B cell (primary cell): ENCODE measurements around the gene HOXC9. TPM values are rescaled to one million over a fixed set of nuclear protein-coding genes. Genes with fewer than 3 reads are reported as not detected.
A peak's percentile ranks its signal among the peaks of the same experiment; 100 is the strongest.

Experiments used
- ATAC-seq: fragments of 200-7000 bp; cut with Tn5 transposase; one replicate; pipeline ENCODE4 v1.10.0; 2021; ENCODE audit warnings: low read depth, mild to moderate bottlenecking, moderate number of reproducible peaks, moderate library complexity
- CTCF ChIA-PET: fragments of 350-600 bp; sonication (Branson Sonifier 250); formaldehyde crosslinking; loops from one replicate; lab custom pipeline; 2021; ENCODE audit warnings: antibody characterized with exemption, inconsistent platforms; lab: Charles Lee
- POLR2A ChIA-PET: fragments of 350-600 bp; sonication (Branson Sonifier 250); formaldehyde crosslinking; loops from one replicate; lab custom pipeline; 2021; ENCODE audit warnings: antibody characterized with exemption; lab: Charles Lee
- DNase-seq: peaks from one replicate; pipeline ENCODE4 v3.0.0; 2013
- H2AFZ ChIP-seq: 2 replicates; pipeline ENCODE4 v1.6.1; 2012; ENCODE audit warnings: mild to moderate bottlenecking, low read depth, low read length; ENCODE audit not compliant: insufficient read depth, poor library complexity, severe bottlenecking
- H3K27ac ChIP-seq, 2 donors: 1 replicate in 1 of 2; 2 replicates in 1 of 2; pipeline ENCODE4 v1.5.1; 2012 to 2013; ENCODE audit warnings: low read length in 2 of 2, mild to moderate bottlenecking in 2 of 2, moderate library complexity in 1 of 2
- H3K27me3 ChIP-seq, 4 experiments: fragments of 200-600 bp in 1 of 4; sonication (generic) in 1 of 4; replicated peaks in 1 of 4; 1 replicate in 2 of 4; 2 replicates in 2 of 4; pipeline versions ENCODE4 v1.6.1 to v1.7.0; 2013 to 2016; ENCODE audit warnings: low read length in 3 of 4, mild to moderate bottlenecking in 2 of 4, mixed read lengths in 1 of 4, moderate library complexity in 1 of 4; ENCODE audit not compliant: insufficient read depth in 4 of 4, control insufficient read depth in 3 of 4; ENCODE audit errors: control extremely low read depth in 1 of 4
- H3K36me3 ChIP-seq, 2 experiments: replicated peaks in 1 of 2; 1 replicate in 1 of 2; 2 replicates in 1 of 2; pipeline versions ENCODE4 v1.6.1 to v1.7.1; 2013; ENCODE audit warnings: low read length in 1 of 2; ENCODE audit not compliant: insufficient read depth in 2 of 2, control insufficient read depth in 1 of 2; ENCODE audit errors: control extremely low read depth in 1 of 2, extremely low read depth in 1 of 2
- H3K4me1 ChIP-seq, 2 donors: fragments of 200-600 bp in 1 of 2; sonication (generic) in 1 of 2; 1 replicate in 1 of 2; 2 replicates in 1 of 2; pipeline versions ENCODE4 v1.5.1 to v1.6.1; 2013 to 2017; ENCODE audit warnings: low read length in 2 of 2; ENCODE audit not compliant: control insufficient read depth in 2 of 2, insufficient read depth in 2 of 2
- H3K4me2 ChIP-seq: replicated peaks from 2 replicates; pipeline ENCODE3; 2012; ENCODE audit warnings: mild to moderate bottlenecking, low read depth, low read length; ENCODE audit not compliant: poor library complexity, severe bottlenecking
- H3K4me3 ChIP-seq, 5 experiments: fragments of 200-600 bp in 1 of 5; sonication (generic) in 1 of 5; 1 replicate in 3 of 5; 2 replicates in 2 of 5; pipeline versions ENCODE4 v1.5.1 to v1.7.0; 2011 to 2016; ENCODE audit warnings: low read length in 4 of 5, mild to moderate bottlenecking in 4 of 5, low read depth in 2 of 5, control low read depth in 1 of 5, moderate library complexity in 1 of 5; ENCODE audit not compliant: insufficient read depth in 1 of 5; ENCODE audit errors: control extremely low read depth in 1 of 5, extremely low read depth in 1 of 5
- H3K79me2 ChIP-seq: fragments of 200-600 bp; sonication (generic); one replicate; pipeline ENCODE4 v1.6.0; 2016; ENCODE audit warnings: low read length; ENCODE audit not compliant: control insufficient read depth, insufficient read depth
- H3K9ac ChIP-seq: fragments of 200-600 bp; sonication (generic); 2 replicates; pipeline ENCODE4 v1.6.1; 2017; ENCODE audit warnings: mild to moderate bottlenecking, low read length, moderate library complexity
- H3K9me3 ChIP-seq, 3 donors: one replicate each; pipeline versions ENCODE4 v1.6.1 to v1.7.1; 2013; ENCODE audit warnings: low read length in 2 of 3; ENCODE audit not compliant: control insufficient read depth in 2 of 3, insufficient read depth in 1 of 3; ENCODE audit errors: control extremely low read depth in 1 of 3
- H4K20me1 ChIP-seq: 2 replicates; pipeline ENCODE4 v1.6.0; 2012; ENCODE audit warnings: mild to moderate bottlenecking, low read length; ENCODE audit not compliant: insufficient read depth, control insufficient read depth, poor library complexity, severe bottlenecking
- H3K27ac Mint-ChIP-seq: one replicate; pipeline ENCODE4 v1.8.0; 2021; ENCODE audit warnings: mixed read lengths
- H3K27me3 Mint-ChIP-seq: one replicate; pipeline ENCODE4 v1.8.0; 2021; ENCODE audit warnings: mixed read lengths
- H3K4me1 Mint-ChIP-seq: one replicate; pipeline ENCODE4 v1.8.0; 2021; ENCODE audit warnings: mixed read lengths
- H3K4me3 Mint-ChIP-seq: one replicate; pipeline ENCODE4 v1.8.0; 2021; ENCODE audit warnings: mixed read lengths
- H3K9me3 Mint-ChIP-seq: one replicate; pipeline ENCODE4 v1.8.0; 2022; ENCODE audit warnings: mixed read lengths; ENCODE audit not compliant: insufficient read depth
- EZH2 ChIP-seq: IDR thresholded peaks from 2 replicates; pipeline ENCODE4 v1.6.1; 2012; ENCODE audit warnings: borderline replicate concordance, low read depth, mild to moderate bottlenecking, moderate library complexity, low read length; ENCODE audit not compliant: insufficient read depth, poor library complexity, severe bottlenecking
- WGBS: methylation state at CpG from one replicate; pipeline ENCODE4 v1.1.5; 2013; ENCODE audit warnings: missing lambda C conversion rate; ENCODE audit not compliant: insufficient coverage; 5-methylcytosine and 5-hydroxymethylcytosine counted together
- intact Hi-C: fragments of 100-400 bp; cut with micrococcal nuclease; formaldehyde crosslinking; loops from one replicate; pipeline ENCODE4 v1.10.0; 2022
- polyA plus RNA-seq: library from polyadenylated mRNA; depleted of rRNA; stranded (reverse); fragments of >200 nt; gene quantifications from 2 replicates; pipeline ENCODE4 v1.2.3, GENCODE V29; 2012
- total RNA-seq, 2 donors: library from RNA; stranded (reverse); fragments of 120-200 nt in 1 of 2; gene quantifications; 1 replicate in 1 of 2; 2 replicates in 1 of 2; pipeline versions ENCODE4 v1.2.3 to v1.2.4, GENCODE V29; 2013 to 2022
- TF ChIP-seq, protein P1 (sequence below): fragments of 200-600 bp; IDR thresholded peaks from one replicate; pipeline ENCODE4 v1.8.0; 2022; ENCODE audit warnings: antibody characterized with exemption, mild to moderate bottlenecking

Gene HOXC9
- total and polyA plus RNA-seq, 2 donors (not counting 1 experiment from before 2014, with no cell fraction given) = not detected

DNA sequence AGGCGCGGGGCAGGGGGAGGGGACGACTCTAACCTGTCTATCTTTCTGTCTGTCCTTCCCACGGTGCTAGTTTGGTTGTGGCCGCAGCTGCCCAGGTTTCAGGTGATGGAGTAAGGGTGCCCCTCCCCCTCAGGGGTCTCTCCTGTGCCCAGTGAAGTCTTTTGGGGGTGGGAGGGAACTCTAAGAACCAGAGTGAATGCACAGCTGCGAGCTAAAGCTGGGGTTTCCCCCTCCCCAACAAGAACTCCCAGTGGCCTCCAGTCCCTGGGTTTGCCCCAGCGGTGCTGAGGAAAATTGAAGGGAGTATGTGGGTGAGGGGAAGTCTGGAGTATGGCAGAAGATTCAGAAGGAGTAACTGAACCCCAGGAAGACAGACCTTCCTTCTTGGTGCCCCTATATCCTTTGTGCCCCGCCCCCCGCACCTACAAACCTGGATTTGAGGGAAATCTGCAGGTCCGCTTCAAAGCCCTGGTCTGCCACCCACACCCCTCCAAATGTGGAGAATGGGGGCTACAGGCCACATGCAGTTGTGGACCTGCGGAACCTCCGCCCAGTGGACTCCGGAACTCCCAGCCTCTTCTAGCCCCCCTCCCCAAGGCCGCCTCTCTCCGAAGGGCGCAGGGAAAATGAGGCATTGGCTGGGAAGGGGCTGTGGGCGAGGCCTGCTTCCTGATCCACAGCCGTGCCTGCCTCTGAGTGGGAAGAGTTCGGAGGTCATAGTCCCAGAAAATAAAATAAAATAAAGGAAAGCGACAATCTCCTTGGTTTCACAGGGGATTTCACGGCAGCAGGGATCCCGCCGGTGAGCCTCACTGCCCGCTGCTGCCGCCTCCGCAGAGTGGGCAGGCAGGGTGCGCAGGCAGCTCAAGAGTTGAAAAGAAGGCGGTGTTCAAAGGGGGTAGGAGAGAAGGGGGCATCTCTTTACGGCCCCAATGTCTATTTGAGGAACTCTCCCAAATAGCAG lies 3.4 kb upstream of the HOXC9 start:
- H3K9me3 Mint-ChIP-seq = no peaks in the 10 kb centered on the region
- Histone ChIP-seq H3K79me2 (no peaks in the 10 kb centered on the region), H2AFZ (peak overlapping the region; percentile 70), H3K9me3 (peaks cover 0 to 75% (median 0%) of the 10 kb centered on the region in 3 donors), H3K27me3 (peaks cover 0 to 98% (median 84%) of the 10 kb centered on the region in 4 experiments), H3K27ac (no peak overlapping the region), H3K4me2 (peak overlapping the region; percentile 96), H4K20me1 (no peaks in the 10 kb centered on the region), H3K36me3 (no peaks in the 10 kb centered on the region), H3K9ac (peak overlapping the region; percentile 58), H3K4me1 (peaks cover 37 to 70% of the 10 kb centered on the region in 2 donors), H3K4me3 (peak overlapping the region in 4 of 5 experiments; percentile 44 to 60 (median 58))
- intact Hi-C loops = loop anchor here (5.0 kb wide), 2 partner anchors 36 to 44 kb away; partner anchors contain the start of genes HOXC12 and HOXC5
- H3K4me1 Mint-ChIP-seq = peaks cover 33% of the 10 kb centered on the region
- peaks cover 85% of the 10 kb centered on the region for H3K27me3 Mint-ChIP-seq
- DNase-seq = no peak
- H3K4me3 Mint-ChIP-seq = peak overlapping the region; percentile 89
- H3K27ac Mint-ChIP-seq = peak overlapping the region; percentile 46
- ChIA-PET CTCF (interaction anchor here (1.1 to 1.6 kb wide), 2 partner anchors 9 to 194 kb away, joined by 3 to 7 read pairs; no protein-coding TSS in a partner anchor), POLR2A (interaction anchor here (0.6 kb wide), 2 partner anchors 328 to 596 kb away, joined by 3 read pairs; partner anchors contain the start of gene COPZ1)
- no peak for ATAC-seq
- WGBS = 16% methylated on average over 16 of the region's 29 CpGs
- TF ChIP-seq, protein P1, sequence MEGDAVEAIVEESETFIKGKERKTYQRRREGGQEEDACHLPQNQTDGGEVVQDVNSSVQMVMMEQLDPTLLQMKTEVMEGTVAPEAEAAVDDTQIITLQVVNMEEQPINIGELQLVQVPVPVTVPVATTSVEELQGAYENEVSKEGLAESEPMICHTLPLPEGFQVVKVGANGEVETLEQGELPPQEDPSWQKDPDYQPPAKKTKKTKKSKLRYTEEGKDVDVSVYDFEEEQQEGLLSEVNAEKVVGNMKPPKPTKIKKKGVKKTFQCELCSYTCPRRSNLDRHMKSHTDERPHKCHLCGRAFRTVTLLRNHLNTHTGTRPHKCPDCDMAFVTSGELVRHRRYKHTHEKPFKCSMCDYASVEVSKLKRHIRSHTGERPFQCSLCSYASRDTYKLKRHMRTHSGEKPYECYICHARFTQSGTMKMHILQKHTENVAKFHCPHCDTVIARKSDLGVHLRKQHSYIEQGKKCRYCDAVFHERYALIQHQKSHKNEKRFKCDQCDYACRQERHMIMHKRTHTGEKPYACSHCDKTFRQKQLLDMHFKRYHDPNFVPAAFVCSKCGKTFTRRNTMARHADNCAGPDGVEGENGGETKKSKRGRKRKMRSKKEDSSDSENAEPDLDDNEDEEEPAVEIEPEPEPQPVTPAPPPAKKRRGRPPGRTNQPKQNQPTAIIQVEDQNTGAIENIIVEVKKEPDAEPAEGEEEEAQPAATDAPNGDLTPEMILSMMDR = no peak
- no peak for TF ChIP-seq EZH2
